NCI-H128 (cell line): ENCODE data around the gene STRA8.
A peak's percentile ranks its signal among the peaks of the same experiment; 100 is the strongest.
"Not testable (repeated sequence)": the region's sequence is repeated elsewhere in the genome, so short reads cannot be mapped to it uniquely, and the experiment has no call there.

Experiments
- DNase-seq: peaks from one replicate; lab custom pipeline; 2025; ENCODE audit not compliant: unreplicated experiment; lab: John Stamatoyannopoulos, UW

The STRA8 gene

GRCh38 chr7:135204876-135205275, 28.8 kb upstream of the STRA8 start:
- no peak for DNase-seq

GRCh38 chr7:135205850-135206249, 27.8 kb upstream of the STRA8 start:
- DNase-seq = no peak

- DNase-seq = no peak
Observed at GRCh38 chr7:135206941-135207391, 26.7 kb upstream of the STRA8 start.

GRCh38 chr7:135207406-135208101, 26.1 kb upstream of the STRA8 start:
- no peak for DNase-seq

GRCh38 chr7:135208102-135208793, 25.4 kb upstream of the STRA8 start:
- no peak for DNase-seq

- DNase-seq = no peak
Observed at GRCh38 chr7:135209225-135209834, 24.3 kb upstream of the STRA8 start.

- no peak for DNase-seq
Observed at GRCh38 chr7:135210888-135211178, 22.8 kb upstream of the STRA8 start.

GRCh38 chr7:135211179-135211945, 22.3 kb upstream of the STRA8 start, which contains the start of gene WDR91:
WDR91 (minus strand) TSS chr7:135211526; CDS start chr7:135211502, 24 bp downstream.
- peak; percentile 82 for DNase-seq

GRCh38 chr7:135211946-135212685, 21.5 kb upstream of the STRA8 start:
- DNase-seq = not testable (repeated sequence)

- DNase-seq = no peak
Observed at GRCh38 chr7:135213831-135214230, 19.8 kb upstream of the STRA8 start.

- DNase-seq = no peak
Observed at GRCh38 chr7:135215180-135215579, 18.5 kb upstream of the STRA8 start.

- no peak for DNase-seq
Observed at GRCh38 chr7:135215698-135216097, 17.9 kb upstream of the STRA8 start.

GRCh38 chr7:135217645-135218509, 15.8 kb upstream of the STRA8 start:
- no peak for DNase-seq

GRCh38 chr7:135224027-135224426, 9.6 kb upstream of the STRA8 start:
- no peak for DNase-seq

GRCh38 chr7:135231686-135232085, 2.0 kb upstream of the STRA8 start:
- DNase-seq = no peak

- DNase-seq = no peak
Observed at GRCh38 chr7:135232087-135232486, 1.6 kb upstream of the STRA8 start.

- DNase-seq = no peak
Observed at GRCh38 chr7:135232720-135233119, 918 bp upstream of the STRA8 start.

- DNase-seq = not testable (repeated sequence)
Observed at GRCh38 chr7:135234095-135234494, 457 bp downstream of the STRA8 start.

GRCh38 chr7:135234727-135235126, 1.1 kb downstream of the STRA8 start:
- DNase-seq = no peak

- no peak for DNase-seq
Observed at GRCh38 chr7:135235841-135236240, 2.2 kb downstream of the STRA8 start.
